Nephron progenitor cell (in vitro differentiated cells): ENCODE data around the gene C13orf46.

Experiments
- DNase-seq: peaks from one replicate; pipeline ENCODE4 v3.0.0; 2021
- H3K27ac Mint-ChIP-seq: 2 replicates; pipeline ENCODE4 v1.8.0; 2021; ENCODE audit warnings: mild to moderate bottlenecking, moderate library complexity, mixed read lengths
- H3K27me3 Mint-ChIP-seq: 2 replicates; pipeline ENCODE4 v1.8.0; 2021; ENCODE audit warnings: mild to moderate bottlenecking, low read depth, mixed read lengths; ENCODE audit not compliant: poor library complexity
- H3K36me3 Mint-ChIP-seq: 2 replicates; pipeline ENCODE4 v1.8.0; 2021; ENCODE audit warnings: low read depth, mixed read lengths
- H3K4me1 Mint-ChIP-seq: 2 replicates; pipeline ENCODE4 v1.8.0; 2021; ENCODE audit warnings: mixed read lengths
- H3K4me3 Mint-ChIP-seq: 2 replicates; pipeline ENCODE4 v1.8.0; 2021; ENCODE audit warnings: mild to moderate bottlenecking, moderate library complexity, mixed read lengths
- H3K9me3 Mint-ChIP-seq: 2 replicates; pipeline ENCODE4 v1.8.0; 2021; ENCODE audit warnings: mild to moderate bottlenecking, moderate library complexity, mixed read lengths
- TF ChIP-seq, protein P1 (sequence below): fragments of 200-600 bp; sonication (generic); IDR thresholded peaks from 2 replicates; pipeline ENCODE4 v1.5.0; 2021; ENCODE audit warnings: antibody characterized with exemption

C13orf46 gene

DNA sequence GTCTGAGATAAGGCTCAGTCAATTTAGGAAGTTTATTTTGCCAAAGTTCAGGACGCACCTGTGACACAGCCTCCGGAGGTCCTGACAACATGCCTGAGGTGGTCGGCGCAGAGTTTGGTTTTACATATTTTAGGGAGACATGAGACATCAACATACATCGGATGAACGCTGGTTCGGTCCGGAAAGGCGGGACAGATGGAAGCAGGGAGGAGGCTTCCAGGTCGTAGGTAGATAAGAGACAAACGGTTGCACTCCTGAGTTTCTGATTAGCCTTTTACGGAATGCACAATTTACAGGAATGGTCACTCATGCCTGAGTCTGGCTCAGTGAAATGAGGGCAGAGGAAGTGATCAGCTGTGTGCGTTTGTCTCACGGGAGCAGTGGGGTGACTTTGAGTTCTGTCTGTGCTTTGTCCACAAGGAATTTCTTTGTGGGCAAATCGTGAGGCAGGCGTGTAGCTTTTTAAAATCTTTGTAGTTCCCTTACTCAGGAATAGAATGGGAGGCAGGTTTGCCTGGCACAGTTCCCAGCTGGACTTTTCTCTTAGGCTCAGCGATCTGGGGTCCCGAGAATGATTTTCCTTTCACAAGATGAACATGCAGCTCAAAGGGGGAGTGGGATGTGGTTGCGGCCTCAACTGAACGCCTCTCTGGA, 36.2 kb downstream of the C13orf46 start:
- Mint-ChIP-seq H3K36me3 (no peaks in the 10 kb centered on the region), H3K9me3 (no peaks in the 10 kb centered on the region), H3K27ac (no peak overlapping the region), H3K4me3 (no peak overlapping the region), H3K27me3 (peaks cover 13% of the 10 kb centered on the region), H3K4me1 (peaks cover 50% of the 10 kb centered on the region)
- no peak for DNase-seq
- TF ChIP-seq, protein P1, sequence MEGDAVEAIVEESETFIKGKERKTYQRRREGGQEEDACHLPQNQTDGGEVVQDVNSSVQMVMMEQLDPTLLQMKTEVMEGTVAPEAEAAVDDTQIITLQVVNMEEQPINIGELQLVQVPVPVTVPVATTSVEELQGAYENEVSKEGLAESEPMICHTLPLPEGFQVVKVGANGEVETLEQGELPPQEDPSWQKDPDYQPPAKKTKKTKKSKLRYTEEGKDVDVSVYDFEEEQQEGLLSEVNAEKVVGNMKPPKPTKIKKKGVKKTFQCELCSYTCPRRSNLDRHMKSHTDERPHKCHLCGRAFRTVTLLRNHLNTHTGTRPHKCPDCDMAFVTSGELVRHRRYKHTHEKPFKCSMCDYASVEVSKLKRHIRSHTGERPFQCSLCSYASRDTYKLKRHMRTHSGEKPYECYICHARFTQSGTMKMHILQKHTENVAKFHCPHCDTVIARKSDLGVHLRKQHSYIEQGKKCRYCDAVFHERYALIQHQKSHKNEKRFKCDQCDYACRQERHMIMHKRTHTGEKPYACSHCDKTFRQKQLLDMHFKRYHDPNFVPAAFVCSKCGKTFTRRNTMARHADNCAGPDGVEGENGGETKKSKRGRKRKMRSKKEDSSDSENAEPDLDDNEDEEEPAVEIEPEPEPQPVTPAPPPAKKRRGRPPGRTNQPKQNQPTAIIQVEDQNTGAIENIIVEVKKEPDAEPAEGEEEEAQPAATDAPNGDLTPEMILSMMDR = no peak

DNA sequence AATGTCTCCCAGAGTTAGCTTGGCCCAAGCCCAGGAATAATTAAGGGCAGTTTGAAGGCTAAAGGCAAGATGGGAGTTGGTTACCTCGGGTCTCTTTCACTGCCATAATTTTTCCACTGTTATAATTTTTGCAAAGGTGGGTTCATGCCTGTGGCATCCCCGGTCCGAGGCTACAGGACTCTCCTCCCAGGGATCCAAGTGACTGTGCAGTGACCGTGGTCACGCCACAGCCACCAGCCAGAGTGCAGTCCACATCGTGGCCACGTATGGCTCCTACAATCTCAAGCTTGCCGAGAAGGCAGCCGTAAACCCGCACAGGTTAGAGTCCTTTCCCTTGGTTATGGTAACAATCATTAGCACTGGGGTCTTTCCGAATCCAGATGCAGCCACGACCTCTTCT, 36.8 kb downstream of the C13orf46 start:
- TF ChIP-seq, protein P1 = no peak
- H3K4me3 Mint-ChIP-seq = no peak overlapping the region
- DNase-seq = no peak
- H3K9me3 Mint-ChIP-seq = no peaks in the 10 kb centered on the region
- H3K36me3 Mint-ChIP-seq = no peaks in the 10 kb centered on the region
- no peak overlapping the region for H3K27ac Mint-ChIP-seq
- peaks cover 55% of the 10 kb centered on the region for H3K4me1 Mint-ChIP-seq
- H3K27me3 Mint-ChIP-seq = peaks cover 13% of the 10 kb centered on the region

DNA sequence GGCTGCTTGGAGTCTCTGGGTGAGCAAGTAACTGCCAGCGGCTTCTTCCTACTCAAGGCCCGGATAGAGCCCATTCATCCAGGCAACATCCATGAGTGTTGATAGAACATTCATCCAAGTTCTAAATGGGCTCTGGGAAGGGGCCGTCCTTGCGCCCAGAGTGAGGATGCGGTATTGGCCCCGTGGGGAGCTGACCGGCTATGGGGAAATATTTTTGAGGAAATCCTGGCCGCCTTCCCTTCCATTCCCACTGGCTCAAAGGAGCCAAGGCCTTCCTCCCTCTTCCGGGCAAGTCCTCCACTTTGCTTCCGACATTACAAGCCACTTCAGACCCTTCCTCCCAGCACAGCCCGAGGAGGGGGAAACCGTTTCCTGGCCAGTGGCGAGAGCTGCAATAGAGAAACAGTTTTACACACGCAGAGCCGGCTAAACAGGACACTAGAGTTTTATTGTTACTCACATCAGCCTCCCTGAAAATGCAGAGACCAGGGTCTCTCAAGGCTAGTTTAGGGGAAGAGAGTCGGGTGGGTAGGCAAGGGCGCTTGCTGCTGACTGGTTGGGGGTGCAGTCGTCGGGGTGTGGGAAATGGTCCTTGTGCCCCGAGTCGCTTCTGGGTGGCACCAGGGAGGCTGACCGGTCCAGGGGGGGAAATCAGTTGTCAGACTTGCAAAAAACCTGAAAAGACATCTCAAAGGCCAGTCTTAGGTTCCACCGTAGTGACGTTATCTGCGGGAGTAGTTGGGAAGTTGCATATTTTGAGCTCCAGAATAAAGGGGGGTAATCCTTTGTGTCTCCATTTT, 37.5 kb downstream of the C13orf46 start:
- no peaks in the 10 kb centered on the region for H3K9me3 Mint-ChIP-seq
- H3K36me3 Mint-ChIP-seq = no peaks in the 10 kb centered on the region
- TF ChIP-seq, protein P1 = no peak
- no peak overlapping the region for H3K4me3 Mint-ChIP-seq
- DNase-seq = no peak
- peaks cover 62% of the 10 kb centered on the region for H3K4me1 Mint-ChIP-seq
- peak overlapping the region; percentile 87 for H3K27ac Mint-ChIP-seq
- peaks cover 13% of the 10 kb centered on the region for H3K27me3 Mint-ChIP-seq

DNA sequence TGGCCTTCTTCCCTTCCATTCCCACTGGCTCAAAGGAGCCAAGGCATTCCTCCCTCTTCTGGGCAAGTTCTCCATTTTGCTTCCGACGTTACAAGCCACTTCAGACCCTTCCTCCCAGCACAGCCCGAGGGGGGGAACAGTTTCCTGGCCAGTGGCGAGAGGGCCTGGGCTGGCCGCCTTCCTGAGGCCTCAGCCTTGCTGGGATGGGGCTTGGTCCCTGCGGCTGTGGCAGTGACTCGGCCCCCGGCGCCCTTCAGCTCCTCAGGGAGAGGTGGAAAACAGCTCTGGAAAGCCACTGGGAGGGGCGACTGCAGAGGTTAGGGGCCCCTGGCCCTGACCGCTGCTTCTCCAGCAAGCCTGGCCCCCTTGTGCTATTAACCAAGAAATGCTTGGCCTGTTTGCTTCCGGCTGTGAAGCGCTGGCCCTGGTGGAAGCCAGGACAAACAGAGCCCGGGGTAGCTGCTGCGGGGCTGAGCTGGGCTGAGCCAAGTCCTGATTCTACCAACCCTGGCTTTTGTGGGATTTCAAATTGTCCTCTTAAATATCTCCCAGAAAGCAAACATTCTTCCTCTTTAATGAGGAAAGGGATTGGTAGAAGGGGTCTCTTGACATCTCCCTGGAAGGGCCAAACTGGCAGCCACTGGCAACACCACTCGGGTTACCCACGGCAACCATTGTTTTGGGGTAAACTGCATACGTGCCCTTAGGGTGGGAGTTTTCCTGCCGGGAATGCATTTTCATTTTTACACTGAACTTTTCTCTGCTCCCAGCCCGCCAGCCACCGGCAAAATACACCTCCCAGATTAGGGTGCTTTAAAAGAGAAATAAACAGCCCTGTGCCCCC, 38.7 kb downstream of the C13orf46 start:
- H3K27me3 Mint-ChIP-seq = peaks cover 13% of the 10 kb centered on the region
- TF ChIP-seq, protein P1 = no peak
- H3K36me3 Mint-ChIP-seq = no peaks in the 10 kb centered on the region
- DNase-seq = peak; percentile 26
- peaks cover 66% of the 10 kb centered on the region for H3K4me1 Mint-ChIP-seq
- H3K27ac Mint-ChIP-seq = peak overlapping the region; percentile 90
- H3K9me3 Mint-ChIP-seq = no peaks in the 10 kb centered on the region
- no peak overlapping the region for H3K4me3 Mint-ChIP-seq

GRCh38 chr13:113934576-113934975, 39.3 kb downstream of the C13orf46 start:
- Mint-ChIP-seq H3K9me3 (no peaks in the 10 kb centered on the region), H3K27ac (no peak overlapping the region), H3K4me1 (peaks cover 66% of the 10 kb centered on the region)

More at GRCh38 chr13:113934576-113934975, 39.3 kb downstream of the C13orf46 start:
- H3K27me3 Mint-ChIP-seq = peaks cover 11% of the 10 kb centered on the region
- DNase-seq = no peak
- no peaks in the 10 kb centered on the region for H3K36me3 Mint-ChIP-seq
- no peak overlapping the region for H3K4me3 Mint-ChIP-seq
- TF ChIP-seq, protein P1 = no peak
